Measurements from ENCODE around the gene FCRL5.

DNA sequence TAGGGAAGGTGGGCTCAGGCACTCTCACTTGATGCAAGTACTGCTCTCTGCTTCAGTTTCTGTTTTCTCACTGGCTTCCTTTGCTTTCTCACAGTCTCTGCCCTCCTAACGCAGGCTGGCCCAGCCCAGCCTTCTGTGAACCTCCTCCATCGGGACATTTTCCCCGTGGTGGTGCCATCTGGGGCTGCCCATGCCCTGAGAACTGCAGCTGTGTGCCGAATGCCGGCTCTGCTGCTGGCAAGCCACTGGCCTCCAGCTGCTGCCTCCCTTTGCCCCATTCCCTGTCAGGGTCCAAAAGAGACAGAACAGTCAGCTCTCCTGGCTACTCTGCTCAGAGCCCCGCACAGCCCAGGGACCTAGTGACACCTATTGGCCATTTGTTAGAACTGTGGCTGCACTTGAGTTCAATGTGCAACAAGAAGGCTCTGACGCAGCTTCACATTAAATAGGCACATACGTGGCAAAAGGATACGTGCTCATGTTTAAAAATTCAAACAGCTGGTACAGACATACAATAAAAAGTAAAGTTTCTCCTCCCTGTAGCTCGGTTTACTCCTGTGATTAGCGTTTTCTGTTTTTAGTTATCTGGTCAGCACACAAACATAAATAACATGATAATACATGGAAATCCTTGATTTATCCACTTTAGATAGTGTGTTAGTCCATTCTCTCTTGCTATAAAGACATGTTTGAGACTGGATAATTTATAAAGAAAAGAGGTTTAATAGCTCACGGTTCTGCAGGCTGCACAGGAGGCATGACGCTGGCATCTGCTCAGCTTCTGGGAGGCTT is 46.6 kb downstream of the FCRL5 start:
- no peak for TF ChIP-seq EP300 (IDR thresholded peaks at IDR 0.05)
- TF ChIP-seq, protein P1, sequence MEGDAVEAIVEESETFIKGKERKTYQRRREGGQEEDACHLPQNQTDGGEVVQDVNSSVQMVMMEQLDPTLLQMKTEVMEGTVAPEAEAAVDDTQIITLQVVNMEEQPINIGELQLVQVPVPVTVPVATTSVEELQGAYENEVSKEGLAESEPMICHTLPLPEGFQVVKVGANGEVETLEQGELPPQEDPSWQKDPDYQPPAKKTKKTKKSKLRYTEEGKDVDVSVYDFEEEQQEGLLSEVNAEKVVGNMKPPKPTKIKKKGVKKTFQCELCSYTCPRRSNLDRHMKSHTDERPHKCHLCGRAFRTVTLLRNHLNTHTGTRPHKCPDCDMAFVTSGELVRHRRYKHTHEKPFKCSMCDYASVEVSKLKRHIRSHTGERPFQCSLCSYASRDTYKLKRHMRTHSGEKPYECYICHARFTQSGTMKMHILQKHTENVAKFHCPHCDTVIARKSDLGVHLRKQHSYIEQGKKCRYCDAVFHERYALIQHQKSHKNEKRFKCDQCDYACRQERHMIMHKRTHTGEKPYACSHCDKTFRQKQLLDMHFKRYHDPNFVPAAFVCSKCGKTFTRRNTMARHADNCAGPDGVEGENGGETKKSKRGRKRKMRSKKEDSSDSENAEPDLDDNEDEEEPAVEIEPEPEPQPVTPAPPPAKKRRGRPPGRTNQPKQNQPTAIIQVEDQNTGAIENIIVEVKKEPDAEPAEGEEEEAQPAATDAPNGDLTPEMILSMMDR (IDR thresholded peaks at IDR 0.05), result peak in 1 of 2 donors; percentile 58
- no peak for TF ChIP-seq POLR2AphosphoS5 (IDR thresholded peaks at IDR 0.05)
- TF ChIP-seq POLR2A (IDR thresholded peaks at IDR 0.05), result no peak
